ENCODE data around the gene CDC37. TPM values are rescaled to one million over a fixed set of nuclear protein-coding genes. Genes with fewer than 3 reads are reported as not detected.

The CDC37 gene
- total and polyA plus RNA-seq, 2 of the 4 experiments (the other 2 are of a cell fraction) = 209 to 650 TPM

DNA sequence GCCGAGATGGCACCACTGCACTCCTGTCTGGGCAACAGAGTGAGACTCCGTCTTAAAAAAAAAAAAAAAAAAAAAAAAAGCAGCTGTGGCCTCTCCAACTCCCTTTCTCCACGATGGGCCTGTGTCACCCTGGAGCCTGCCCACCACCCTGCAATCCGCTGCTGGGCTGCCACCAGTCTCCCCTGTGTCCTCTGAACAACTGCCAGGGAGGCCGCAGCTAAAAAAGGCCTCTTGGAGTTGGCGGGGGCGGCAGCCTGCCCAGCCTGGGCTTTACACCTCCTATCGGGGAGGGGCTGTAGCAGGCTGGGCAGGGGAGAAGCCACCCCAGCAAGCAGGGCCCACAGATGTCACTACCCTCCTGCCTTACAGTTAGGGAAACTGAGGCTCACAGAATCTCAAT lies 3.5 kb downstream of the CDC37 start:
- H4K8ac ChIP-seq (ENCODE audit: low read depth in 2 of 2, low read length in 2 of 2) = no peak overlapping the region
- TF ChIP-seq MAZ (IDR thresholded peaks at IDR 0.05; ENCODE audit: borderline replicate concordance, low read depth, low read length) = no peak
- no peak for TF ChIP-seq MXI1 (IDR thresholded peaks at IDR 0.05; ENCODE audit: borderline replicate concordance, low read depth, low read length)
- no peak for TF ChIP-seq MAFK (IDR thresholded peaks at IDR 0.05; ENCODE audit: low read depth, low read length)
- no peak for TF ChIP-seq RFX5 (IDR thresholded peaks at IDR 0.05; ENCODE audit: low read depth, low read length)
- TF ChIP-seq BHLHE40 (IDR thresholded peaks at IDR 0.05; ENCODE audit: low read depth, low read length) = no peak
- no peak for TF ChIP-seq CEBPB (IDR thresholded peaks at IDR 0.05; ENCODE audit: low read depth, low read length)
- TF ChIP-seq, protein P1, sequence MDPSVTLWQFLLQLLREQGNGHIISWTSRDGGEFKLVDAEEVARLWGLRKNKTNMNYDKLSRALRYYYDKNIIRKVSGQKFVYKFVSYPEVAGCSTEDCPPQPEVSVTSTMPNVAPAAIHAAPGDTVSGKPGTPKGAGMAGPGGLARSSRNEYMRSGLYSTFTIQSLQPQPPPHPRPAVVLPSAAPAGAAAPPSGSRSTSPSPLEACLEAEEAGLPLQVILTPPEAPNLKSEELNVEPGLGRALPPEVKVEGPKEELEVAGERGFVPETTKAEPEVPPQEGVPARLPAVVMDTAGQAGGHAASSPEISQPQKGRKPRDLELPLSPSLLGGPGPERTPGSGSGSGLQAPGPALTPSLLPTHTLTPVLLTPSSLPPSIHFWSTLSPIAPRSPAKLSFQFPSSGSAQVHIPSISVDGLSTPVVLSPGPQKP (IDR thresholded peaks at IDR 0.05; ENCODE audit: borderline replicate concordance, low read depth, low read length) = no peak
- TF ChIP-seq RCOR1 (IDR thresholded peaks at IDR 0.05; ENCODE audit: insufficient replicate concordance, low read length) = no peak
- no peak for TF ChIP-seq NFE2L2 (IDR thresholded peaks at IDR 0.05; ENCODE audit: low read depth, low read length)
- TF ChIP-seq CHD1 (IDR thresholded peaks at IDR 0.05; ENCODE audit: low read depth, low read length) = no peak
- TF ChIP-seq, protein P2, sequence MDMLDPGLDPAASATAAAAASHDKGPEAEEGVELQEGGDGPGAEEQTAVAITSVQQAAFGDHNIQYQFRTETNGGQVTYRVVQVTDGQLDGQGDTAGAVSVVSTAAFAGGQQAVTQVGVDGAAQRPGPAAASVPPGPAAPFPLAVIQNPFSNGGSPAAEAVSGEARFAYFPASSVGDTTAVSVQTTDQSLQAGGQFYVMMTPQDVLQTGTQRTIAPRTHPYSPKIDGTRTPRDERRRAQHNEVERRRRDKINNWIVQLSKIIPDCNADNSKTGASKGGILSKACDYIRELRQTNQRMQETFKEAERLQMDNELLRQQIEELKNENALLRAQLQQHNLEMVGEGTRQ (IDR thresholded peaks at IDR 0.05; ENCODE audit: low read depth, low read length) = no peak
- no peak for TF ChIP-seq FOS (IDR thresholded peaks at IDR 0.05; ENCODE audit: low read depth, low read length)
- no peak for TF ChIP-seq RAD21 (IDR thresholded peaks at IDR 0.05; ENCODE audit: low read length)
- no peak for TF ChIP-seq SMC3 (IDR thresholded peaks at IDR 0.05; ENCODE audit: low read depth, low read length)
- TF ChIP-seq POLR2A (IDR thresholded peaks at IDR 0.05; ENCODE audit: low read depth, low read length) = no peak
- TF ChIP-seq, protein P3, sequence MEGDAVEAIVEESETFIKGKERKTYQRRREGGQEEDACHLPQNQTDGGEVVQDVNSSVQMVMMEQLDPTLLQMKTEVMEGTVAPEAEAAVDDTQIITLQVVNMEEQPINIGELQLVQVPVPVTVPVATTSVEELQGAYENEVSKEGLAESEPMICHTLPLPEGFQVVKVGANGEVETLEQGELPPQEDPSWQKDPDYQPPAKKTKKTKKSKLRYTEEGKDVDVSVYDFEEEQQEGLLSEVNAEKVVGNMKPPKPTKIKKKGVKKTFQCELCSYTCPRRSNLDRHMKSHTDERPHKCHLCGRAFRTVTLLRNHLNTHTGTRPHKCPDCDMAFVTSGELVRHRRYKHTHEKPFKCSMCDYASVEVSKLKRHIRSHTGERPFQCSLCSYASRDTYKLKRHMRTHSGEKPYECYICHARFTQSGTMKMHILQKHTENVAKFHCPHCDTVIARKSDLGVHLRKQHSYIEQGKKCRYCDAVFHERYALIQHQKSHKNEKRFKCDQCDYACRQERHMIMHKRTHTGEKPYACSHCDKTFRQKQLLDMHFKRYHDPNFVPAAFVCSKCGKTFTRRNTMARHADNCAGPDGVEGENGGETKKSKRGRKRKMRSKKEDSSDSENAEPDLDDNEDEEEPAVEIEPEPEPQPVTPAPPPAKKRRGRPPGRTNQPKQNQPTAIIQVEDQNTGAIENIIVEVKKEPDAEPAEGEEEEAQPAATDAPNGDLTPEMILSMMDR (conservative IDR thresholded peaks at IDR 0.05; ENCODE audit: low read depth, low read length) = no peak
- no peak overlapping the region for H3K18ac ChIP-seq (ENCODE audit: low read depth, low read length)
- no peak overlapping the region for H3K14ac ChIP-seq (replicated peaks; ENCODE audit: low read depth, low read length)
- ChIA-PET CTCF (interaction anchor here (0.6 to 1.6 kb wide), 4 partner anchors 9 to 130 kb away, joined by 3 to 5 read pairs (median 4); no protein-coding TSS in a partner anchor), POLR2A (ENCODE audit: unreplicated experiment) (interaction anchor here (0.6 kb wide), 1 partner anchor 300 kb away, joined by 5 read pairs; no protein-coding TSS in a partner anchor)
- no peak overlapping the region for H3K27ac ChIP-seq (ENCODE audit: insufficient read depth, low read length)
- no peak overlapping the region for H2BK15ac ChIP-seq (ENCODE audit: low read depth, low read length)
- H3K9me3 ChIP-seq (ENCODE audit: control insufficient read depth, insufficient read depth, low read length) = no peaks in the 10 kb centered on the region
- no peak overlapping the region for H2BK120ac ChIP-seq (ENCODE audit: low read depth, low read length)
- no peak overlapping the region for H3K9ac ChIP-seq (ENCODE audit: low read depth, low read length)
- DNase-seq = no peak
- H3K4me3 ChIP-seq (ENCODE audit: insufficient read depth, low read depth, low read length) = no peak overlapping the region
- peaks cover 69% of the 10 kb centered on the region for H4K20me1 ChIP-seq (ENCODE audit: insufficient read depth, low read length)
- H4K5ac ChIP-seq (ENCODE audit: low read depth, low read length) = no peak overlapping the region
- dilution Hi-C loops (cut with HindIII; ENCODE audit: low sequenced_read_pairs, unreplicated experiment) (no loop called here), in situ Hi-C loops (cut with MboI; ENCODE audit: low sequenced_read_pairs) (no loop called here), intact Hi-C loops (cut with micrococcal nuclease) (loop anchor here (10.0 kb wide), 1 partner anchor 295 kb away; no protein-coding TSS in a partner anchor)
- H2AFZ ChIP-seq (replicated peaks; ENCODE audit: low read length, poor library complexity) = no peak overlapping the region
- BruUV-seq (replicated peaks) = no TSS peak
- peaks cover 25% of the 10 kb centered on the region for H3K36me3 ChIP-seq (ENCODE audit: control insufficient read depth, insufficient read depth, low read length)
- no peak overlapping the region for H4K91ac ChIP-seq (ENCODE audit: insufficient read depth, low read depth, low read length)
- H2AK9ac ChIP-seq (replicated peaks; ENCODE audit: low read depth, low read length, poor library complexity) = no peak overlapping the region
- H2BK20ac ChIP-seq (ENCODE audit: low read depth, low read length) = no peak overlapping the region
- no peak overlapping the region for H2BK5ac ChIP-seq (ENCODE audit: low read depth, low read length, poor library complexity, severe bottlenecking)
- H3K4me2 ChIP-seq (ENCODE audit: low read depth, low read length) = no peak overlapping the region
- H3K4me1 ChIP-seq (ENCODE audit: control insufficient read depth, insufficient read depth, low read length) = peaks cover 2% of the 10 kb centered on the region; the same call in 1 of the 2 replicates
- ATAC-seq (ENCODE audit: low read depth) = no peak
- no peaks in the 10 kb centered on the region for H3K27me3 ChIP-seq (ENCODE audit: control insufficient read depth, insufficient read depth, low read length)
- H3K4ac ChIP-seq (ENCODE audit: low read depth, low read length) = no peak overlapping the region
- no peak overlapping the region for H2AK5ac ChIP-seq (ENCODE audit: low read depth, low read length)
- no CpG with 5 or more reads among the region's 8 CpGs for WGBS, 2 experiments (ENCODE audit: extremely low coverage in 2 of 2, insufficient read length in 1 of 2)
- H3K56ac ChIP-seq (ENCODE audit: extremely low read depth, insufficient read depth, low read length) = no peak overlapping the region
- H3K79me1 ChIP-seq (ENCODE audit: low read depth in 1 of 2, low read length in 2 of 2) = peaks cover 15 to 56% of the 10 kb centered on the region in 2 experiments; a peak in 3 of 4 replicates
- 0 out of 2 replicates have a peak, but pooled peaks cover 2% of the 10 kb centered on the region for H3K9me1 ChIP-seq (ENCODE audit: insufficient read depth, low read length)
- H3K23ac ChIP-seq (ENCODE audit: low read depth, low read length) = no peak overlapping the region

Measured in IMR-90 (cell line).